OCI-LY3 (cell line): ENCODE data around the gene TUBGCP6.

Experiments used
- CTCF ChIP-seq: fragments of 200-600, 300-600 bp; sonication (generic); IDR thresholded peaks from 2 replicates; pipeline ENCODE4 v1.5.1; 2014; ENCODE audit warnings: antibody characterized with exemption, low read length, low read depth
- EZH2phosphoT487 ChIP-seq: fragments of 200-600 bp; shearing (Covaris generic); IDR thresholded peaks from 2 replicates; pipeline ENCODE4 v1.6.1; 2018; ENCODE audit warnings: antibody characterized with exemption, mixed run types, low read depth

- TF ChIP-seq CTCF (peak; percentile 44), EZH2phosphoT487 (no peak)
Measured at GRCh38 chr22:50206599-50206998, 38.2 kb downstream of the TUBGCP6 start.
